ENCODE measurements around the gene GATB.

- TF ChIP-seq USF2 (IDR thresholded peaks at IDR 0.05; ENCODE audit: low read depth, low read length) = no peak
- TF ChIP-seq CTCF (conservative IDR thresholded peaks at IDR 0.05; ENCODE audit: low read depth, low read length) = no peak
- TF ChIP-seq BHLHE40 (IDR thresholded peaks at IDR 0.05; ENCODE audit: low read depth, low read length) = no peak
- TF ChIP-seq RCOR1 (IDR thresholded peaks at IDR 0.05; ENCODE audit: insufficient replicate concordance, low read length) = no peak
- no peak for TF ChIP-seq POLR2A (IDR thresholded peaks at IDR 0.05; ENCODE audit: low read depth, low read length)
- no peak for TF ChIP-seq RAD21 (IDR thresholded peaks at IDR 0.05; ENCODE audit: low read length)
- TF ChIP-seq ELK1 (IDR thresholded peaks at IDR 0.05; ENCODE audit: borderline replicate concordance, low read depth, low read length) = no peak
- TF ChIP-seq CEBPB (IDR thresholded peaks at IDR 0.05; ENCODE audit: low read depth, low read length) = no peak
- no peak for TF ChIP-seq MAFK (IDR thresholded peaks at IDR 0.05; ENCODE audit: low read depth, low read length)
- no peak for TF ChIP-seq SMC3 (IDR thresholded peaks at IDR 0.05; ENCODE audit: low read depth, low read length)
- TF ChIP-seq RFX5 (IDR thresholded peaks at IDR 0.05; ENCODE audit: low read depth, low read length) = no peak
- no peak for TF ChIP-seq FOS (IDR thresholded peaks at IDR 0.05; ENCODE audit: low read depth, low read length)
Observed at GRCh38 chr4:151692443-151692782, 68.4 kb downstream of the GATB start.

All from IMR-90 (cell line).